ENCODE data around the gene CCR4. TPM values are rescaled to one million over a fixed set of nuclear protein-coding genes. Genes with fewer than 3 reads are reported as not detected.

The CCR4 gene
- polyA plus RNA-seq, 1 donor (not counting 4 experiments of a cell fraction or from before 2014, with no cell fraction given) = not detected

DNA sequence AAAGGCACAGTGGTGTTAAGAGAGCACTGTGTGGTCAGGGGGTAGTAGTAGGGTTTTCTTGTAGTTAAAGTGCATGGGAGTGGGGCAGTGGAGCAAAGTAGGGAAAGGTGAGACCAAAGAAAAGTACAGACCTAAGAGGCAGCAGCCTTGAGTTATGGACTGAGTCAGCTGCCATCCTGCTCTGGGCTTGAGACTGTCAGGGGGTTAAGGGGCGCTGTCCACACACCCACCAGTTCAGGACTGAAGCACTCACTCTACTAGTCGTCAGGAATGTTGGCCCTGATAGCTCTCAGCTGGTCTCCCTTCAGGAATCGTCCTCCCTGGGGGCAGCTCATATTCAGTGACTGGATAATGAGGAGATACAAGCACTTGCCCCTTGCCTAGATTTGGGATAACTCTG lies 7.9 kb downstream of the CCR4 start:
- Histone ChIP-seq H4K20me1 (ENCODE audit: control insufficient read depth, extremely low read depth, insufficient read depth, low read length) (no peaks in the 10 kb centered on the region), H3K36me3 (ENCODE audit: control insufficient read depth in 2 of 2, extremely low read depth in 1 of 2, insufficient read depth in 2 of 2, low read length in 2 of 2) (no peaks in the 10 kb centered on the region), H3K4me1 (ENCODE audit: control insufficient read depth, extremely low read depth, insufficient read depth, low read length) (peaks cover 21% of the 10 kb centered on the region), H3K9me1 (ENCODE audit: control insufficient read depth, extremely low read depth, insufficient read depth, low read length) (no peaks in the 10 kb centered on the region), H2AFZ (ENCODE audit: control insufficient read depth, low read length) (no peak overlapping the region), H3K9me3 (ENCODE audit: control insufficient read depth, low read depth, low read length) (no peaks in the 10 kb centered on the region), H3K4me3 (ENCODE audit: control insufficient read depth in 2 of 3, extremely low read depth in 1 of 3, insufficient read depth in 2 of 3, low read depth in 1 of 3, low read length in 3 of 3) (no peak overlapping the region), H3K27ac (ENCODE audit: control insufficient read depth, insufficient read depth, low read length) (no peak overlapping the region), H3K4me2 (ENCODE audit: control insufficient read depth, extremely low read depth, insufficient read depth, low read depth, low read length) (no peak overlapping the region), H3K79me2 (ENCODE audit: control insufficient read depth, insufficient read depth, low read length) (no peaks in the 10 kb centered on the region), H3K9ac (ENCODE audit: control insufficient read depth, extremely low read depth, insufficient read depth, low read length) (no peak overlapping the region), H3K27me3 (ENCODE audit: control insufficient read depth, extremely low read depth, insufficient read depth, low read length) (no peaks in the 10 kb centered on the region)
- no peak for FAIRE-seq
- DNase-seq (ENCODE audit: low read depth, low spot score) = no peak
- TF ChIP-seq, protein P1, sequence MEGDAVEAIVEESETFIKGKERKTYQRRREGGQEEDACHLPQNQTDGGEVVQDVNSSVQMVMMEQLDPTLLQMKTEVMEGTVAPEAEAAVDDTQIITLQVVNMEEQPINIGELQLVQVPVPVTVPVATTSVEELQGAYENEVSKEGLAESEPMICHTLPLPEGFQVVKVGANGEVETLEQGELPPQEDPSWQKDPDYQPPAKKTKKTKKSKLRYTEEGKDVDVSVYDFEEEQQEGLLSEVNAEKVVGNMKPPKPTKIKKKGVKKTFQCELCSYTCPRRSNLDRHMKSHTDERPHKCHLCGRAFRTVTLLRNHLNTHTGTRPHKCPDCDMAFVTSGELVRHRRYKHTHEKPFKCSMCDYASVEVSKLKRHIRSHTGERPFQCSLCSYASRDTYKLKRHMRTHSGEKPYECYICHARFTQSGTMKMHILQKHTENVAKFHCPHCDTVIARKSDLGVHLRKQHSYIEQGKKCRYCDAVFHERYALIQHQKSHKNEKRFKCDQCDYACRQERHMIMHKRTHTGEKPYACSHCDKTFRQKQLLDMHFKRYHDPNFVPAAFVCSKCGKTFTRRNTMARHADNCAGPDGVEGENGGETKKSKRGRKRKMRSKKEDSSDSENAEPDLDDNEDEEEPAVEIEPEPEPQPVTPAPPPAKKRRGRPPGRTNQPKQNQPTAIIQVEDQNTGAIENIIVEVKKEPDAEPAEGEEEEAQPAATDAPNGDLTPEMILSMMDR (optimal IDR thresholded peaks at IDR 0.05 in 1 of 3, IDR thresholded peaks at IDR 0.05 in 1 of 3, conservative IDR thresholded peaks at IDR 0.05 in 1 of 3; ENCODE audit: extremely low read depth in 1 of 3, insufficient read depth in 2 of 3, low read length in 3 of 3) = no peak
- TF ChIP-seq EZH2 (IDR thresholded peaks at IDR 0.05; ENCODE audit: low read length) = no peak
- dilution Hi-C loops (cut with MboI; ENCODE audit: extremely low pct_ligation_motif_present, low sequenced_read_pairs) = no loop called here

DNA sequence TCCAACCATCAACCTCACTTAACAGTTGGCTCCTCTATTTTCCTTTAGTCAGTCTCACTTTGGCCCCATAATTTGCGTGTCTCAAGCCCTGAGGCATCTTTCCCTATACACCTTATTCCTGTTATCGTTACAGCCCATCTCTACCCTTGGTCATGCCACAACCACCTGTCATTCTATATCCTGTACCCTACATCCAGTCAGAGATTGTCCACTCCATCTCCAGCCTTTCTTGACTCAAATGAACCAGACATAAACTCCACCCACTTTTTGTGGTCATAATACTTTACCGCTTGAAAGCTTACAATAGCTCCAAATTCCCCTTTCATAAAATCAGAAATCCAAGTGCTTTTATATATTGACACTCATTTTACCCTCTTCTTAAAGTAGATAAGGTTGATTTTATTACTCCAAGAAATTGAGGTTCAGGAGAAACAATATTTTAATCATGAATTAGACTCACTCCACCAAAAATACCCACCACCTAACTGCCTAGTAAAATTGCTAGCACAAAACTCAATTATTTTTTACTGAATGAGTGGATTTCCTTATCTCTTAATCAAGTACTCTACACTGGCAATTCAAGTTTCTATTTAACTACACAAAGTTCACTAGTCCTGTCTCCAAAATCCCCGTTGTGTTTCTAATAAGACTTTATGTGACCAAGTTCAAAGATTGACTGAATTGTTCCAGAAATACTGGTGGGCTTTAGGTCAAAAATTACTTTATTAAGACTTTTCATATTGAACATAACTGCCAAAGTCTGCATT lies 9.1 kb downstream of the CCR4 start:
- H3K79me2 ChIP-seq (ENCODE audit: control insufficient read depth, insufficient read depth, low read length) = no peaks in the 10 kb centered on the region
- dilution Hi-C loops (cut with MboI; ENCODE audit: extremely low pct_ligation_motif_present, low sequenced_read_pairs) = no loop called here

More for the DNA sequence above, 9.1 kb downstream of the CCR4 start:
- Histone ChIP-seq H4K20me1 (ENCODE audit: control insufficient read depth, extremely low read depth, insufficient read depth, low read length) (no peaks in the 10 kb centered on the region), H2AFZ (ENCODE audit: control insufficient read depth, low read length) (no peak overlapping the region), H3K4me3 (ENCODE audit: control insufficient read depth in 2 of 3, extremely low read depth in 1 of 3, insufficient read depth in 2 of 3, low read depth in 1 of 3, low read length in 3 of 3) (no peak overlapping the region), H3K36me3 (ENCODE audit: control insufficient read depth in 2 of 2, extremely low read depth in 1 of 2, insufficient read depth in 2 of 2, low read length in 2 of 2) (no peaks in the 10 kb centered on the region), H3K9me3 (ENCODE audit: control insufficient read depth, low read depth, low read length) (peaks cover under 1% of the 10 kb centered on the region), H3K4me1 (ENCODE audit: control insufficient read depth, extremely low read depth, insufficient read depth, low read length) (peaks cover 19% of the 10 kb centered on the region), H3K27ac (ENCODE audit: control insufficient read depth, insufficient read depth, low read length) (no peak overlapping the region), H3K27me3 (ENCODE audit: control insufficient read depth, extremely low read depth, insufficient read depth, low read length) (no peaks in the 10 kb centered on the region), H3K4me2 (ENCODE audit: control insufficient read depth, extremely low read depth, insufficient read depth, low read depth, low read length) (no peak overlapping the region), H3K9ac (ENCODE audit: control insufficient read depth, extremely low read depth, insufficient read depth, low read length) (no peak overlapping the region), H3K9me1 (ENCODE audit: control insufficient read depth, extremely low read depth, insufficient read depth, low read length) (no peaks in the 10 kb centered on the region)
- DNase-seq (ENCODE audit: low read depth, low spot score) = no peak
- no peak for FAIRE-seq
- TF ChIP-seq, protein P1 (optimal IDR thresholded peaks at IDR 0.05 in 1 of 3, IDR thresholded peaks at IDR 0.05 in 1 of 3, conservative IDR thresholded peaks at IDR 0.05 in 1 of 3; ENCODE audit: extremely low read depth in 1 of 3, insufficient read depth in 2 of 3, low read length in 3 of 3) = no peak

Measured in keratinocyte (primary cell).